ENCODE results near the gene SOWAHA.

Gene SOWAHA

DNA sequence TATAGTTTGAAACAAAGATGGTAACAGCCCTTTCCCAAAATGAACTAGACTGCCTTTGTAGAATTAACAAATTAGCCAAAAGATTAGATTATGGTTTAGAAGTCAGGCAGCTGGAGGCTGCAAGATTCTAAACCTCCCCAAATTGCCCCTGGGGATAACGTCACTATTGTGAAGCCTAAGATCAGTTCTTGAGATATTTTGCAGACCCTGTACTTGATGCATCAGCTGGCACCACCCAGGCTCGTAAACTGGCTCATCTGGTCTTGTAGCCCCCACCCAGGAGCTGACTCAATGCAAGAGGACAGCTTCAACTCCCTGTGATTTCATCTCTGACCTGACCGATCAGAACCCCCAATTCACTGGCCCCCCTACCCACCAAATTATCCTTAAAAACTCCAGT is 4.2 kb upstream of the SOWAHA start:
- DNase-seq: no peak

DNA sequence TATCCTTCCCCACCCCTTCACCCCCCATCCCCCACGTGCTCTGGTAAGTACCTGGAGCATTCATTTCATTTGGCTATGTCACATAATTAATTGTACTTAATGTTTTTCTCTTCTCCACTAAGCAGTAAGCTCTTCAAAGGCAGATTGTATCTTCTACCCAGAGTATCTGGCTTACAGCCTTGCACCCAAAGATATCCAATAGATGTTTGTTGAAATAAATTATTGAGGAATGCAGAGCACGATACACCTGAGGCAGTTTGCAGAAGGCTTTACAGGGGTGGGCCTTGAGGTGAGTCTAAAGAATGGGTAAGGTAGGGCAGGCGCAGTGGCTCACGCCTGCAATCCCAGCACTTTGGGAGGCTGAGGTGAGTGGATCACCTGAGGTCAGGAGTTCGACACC is 2.5 kb upstream of the SOWAHA start:
- no peak for DNase-seq

- DNase-seq: no peak
Measured at GRCh38 chr5:132812123-132812765, 858 bp upstream of the SOWAHA start.

- no peak for DNase-seq
Measured at GRCh38 chr5:132813599-132814502, 749 bp downstream of the SOWAHA start.

DNA sequence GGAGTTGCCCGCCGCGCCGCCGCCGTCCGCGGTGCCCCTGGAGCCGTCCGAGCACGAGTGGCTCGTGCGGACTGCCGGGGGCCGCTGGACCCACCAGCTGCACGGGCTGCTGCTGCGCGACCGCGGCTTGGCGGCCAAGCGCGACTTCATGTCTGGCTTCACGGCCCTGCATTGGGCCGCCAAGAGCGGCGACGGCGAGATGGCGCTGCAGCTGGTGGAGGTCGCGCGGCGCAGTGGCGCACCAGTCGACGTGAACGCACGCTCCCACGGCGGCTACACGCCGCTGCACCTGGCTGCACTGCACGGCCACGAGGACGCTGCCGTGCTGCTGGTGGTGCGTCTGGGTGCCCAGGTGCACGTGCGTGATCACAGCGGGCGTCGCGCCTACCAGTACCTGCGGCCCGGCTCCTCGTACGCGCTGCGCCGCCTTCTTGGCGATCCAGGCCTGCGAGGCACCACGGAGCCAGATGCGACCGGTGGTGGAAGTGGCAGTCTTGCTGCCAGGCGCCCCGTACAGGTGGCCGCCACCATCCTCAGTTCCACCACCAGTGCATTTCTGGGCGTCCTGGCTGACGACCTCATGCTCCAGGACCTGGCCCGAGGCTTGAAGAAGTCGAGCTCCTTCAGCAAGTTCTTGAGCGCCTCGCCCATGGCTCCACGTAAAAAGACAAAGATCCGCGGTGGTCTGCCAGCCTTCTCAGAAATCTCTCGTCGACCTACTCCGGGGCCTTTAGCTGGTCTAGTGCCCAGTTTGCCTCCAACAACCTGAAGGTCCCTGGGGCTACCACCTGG is 1.6 kb downstream of the SOWAHA start:
- DNase-seq: no peak

GRCh38 chr5:132815454-132815853 is 2.4 kb downstream of the SOWAHA start:
- DNase-seq: no peak

DNA sequence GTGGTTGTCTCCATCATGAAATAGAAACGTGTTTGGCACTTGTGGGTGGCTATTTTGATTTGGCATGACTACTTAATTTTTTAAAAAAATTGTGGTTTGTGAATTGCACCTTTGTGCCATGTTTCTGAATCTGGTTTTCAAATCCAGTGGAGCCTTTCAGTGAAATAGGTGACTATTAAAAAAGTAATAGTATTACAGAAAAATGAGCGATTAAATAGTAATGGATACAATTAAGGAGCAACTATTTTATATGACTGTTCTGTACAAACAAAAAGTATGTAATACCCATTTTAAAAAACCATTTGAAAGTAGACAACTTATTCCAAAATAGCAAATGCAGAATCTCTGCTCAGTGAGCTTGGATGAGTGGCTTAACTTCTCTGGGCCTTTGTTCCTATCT is 3.0 kb downstream of the SOWAHA start:
- no peak for DNase-seq

DNA sequence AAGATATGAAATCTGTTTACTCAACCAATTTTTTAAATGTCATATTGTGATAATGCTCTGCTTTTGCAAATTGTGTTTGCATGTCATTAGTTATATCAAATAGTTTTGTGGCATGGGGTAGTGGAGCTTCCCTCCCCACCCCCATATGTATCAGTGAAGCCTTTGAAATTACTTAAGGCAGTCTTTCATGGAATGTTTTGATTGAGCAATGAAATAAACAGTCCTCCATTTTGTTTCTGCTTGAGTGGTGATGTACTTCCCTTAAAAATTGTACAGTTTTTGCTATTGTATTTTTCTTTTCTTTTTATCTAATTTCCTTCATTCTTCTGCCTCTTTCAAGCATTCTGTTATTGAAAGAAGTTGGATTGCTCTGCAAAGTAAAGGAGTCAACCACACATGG is 3.5 kb downstream of the SOWAHA start:
- DNase-seq: no peak

GRCh38 chr5:132817011-132817410 is 3.9 kb downstream of the SOWAHA start:
- no peak for DNase-seq

GRCh38 chr5:132819468-132819867 is 6.4 kb downstream of the SOWAHA start:
- no peak for DNase-seq

DNA sequence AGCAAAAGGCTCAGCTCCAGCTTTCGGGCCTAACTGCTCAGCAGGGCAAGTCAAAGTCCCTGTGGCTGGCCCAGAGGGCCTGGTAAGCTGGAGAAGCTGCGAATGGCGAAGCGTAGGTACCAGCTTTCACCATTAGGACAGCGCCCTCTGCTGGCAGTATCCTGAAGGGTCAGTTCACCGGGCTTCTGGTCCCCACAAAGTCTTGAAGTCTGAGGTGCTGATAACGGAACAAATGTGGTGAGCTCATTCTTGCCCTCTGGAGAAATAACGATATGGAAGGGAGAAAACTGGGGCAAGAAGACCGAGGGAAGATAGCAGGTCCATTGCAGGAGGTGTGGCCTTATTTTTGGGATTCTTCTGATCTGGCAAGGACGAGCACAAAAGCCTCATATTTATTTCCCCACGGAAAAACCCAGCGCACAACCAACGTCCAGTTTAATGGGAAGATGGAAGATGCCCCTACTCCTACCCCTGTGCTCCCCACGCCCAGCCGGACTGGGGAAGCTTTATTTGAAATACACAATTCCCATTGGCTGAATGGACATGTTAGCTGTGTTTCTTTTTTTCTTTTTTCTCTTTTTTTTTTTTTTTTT is 7.2 kb downstream of the SOWAHA start:
- DNase-seq: peak; percentile 94 to 97

- no peak for DNase-seq
Measured at GRCh38 chr5:132821350-132821749, 8.2 kb downstream of the SOWAHA start.

DNA sequence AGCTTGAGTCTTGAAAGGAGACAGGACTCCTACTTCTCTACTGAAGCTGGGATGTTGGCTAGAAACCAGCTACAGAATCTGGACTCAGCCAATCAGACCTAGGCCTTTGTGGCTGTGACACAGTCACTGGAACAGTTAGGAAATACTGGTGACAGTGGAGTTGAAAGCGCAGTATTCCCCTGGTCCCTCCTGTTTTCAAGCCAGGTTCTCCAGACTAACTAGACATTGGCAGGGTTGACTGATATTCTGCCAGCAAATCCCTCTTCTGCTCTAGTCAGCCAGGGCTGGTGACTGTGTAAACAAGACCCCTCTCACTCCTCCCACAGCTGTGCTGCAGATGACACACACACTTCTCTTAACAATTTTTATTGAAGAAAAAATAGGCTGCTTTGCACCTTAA is 8.7 kb downstream of the SOWAHA start:
- DNase-seq: no peak

GRCh38 chr5:132822650-132823480 is 9.8 kb downstream of the SOWAHA start:
- DNase-seq: no peak

- no peak for DNase-seq
Measured at GRCh38 chr5:132823481-132824050, 10.5 kb downstream of the SOWAHA start.

- no peak for DNase-seq
Measured at GRCh38 chr5:132824426-132824825, 11.3 kb downstream of the SOWAHA start.

DNA sequence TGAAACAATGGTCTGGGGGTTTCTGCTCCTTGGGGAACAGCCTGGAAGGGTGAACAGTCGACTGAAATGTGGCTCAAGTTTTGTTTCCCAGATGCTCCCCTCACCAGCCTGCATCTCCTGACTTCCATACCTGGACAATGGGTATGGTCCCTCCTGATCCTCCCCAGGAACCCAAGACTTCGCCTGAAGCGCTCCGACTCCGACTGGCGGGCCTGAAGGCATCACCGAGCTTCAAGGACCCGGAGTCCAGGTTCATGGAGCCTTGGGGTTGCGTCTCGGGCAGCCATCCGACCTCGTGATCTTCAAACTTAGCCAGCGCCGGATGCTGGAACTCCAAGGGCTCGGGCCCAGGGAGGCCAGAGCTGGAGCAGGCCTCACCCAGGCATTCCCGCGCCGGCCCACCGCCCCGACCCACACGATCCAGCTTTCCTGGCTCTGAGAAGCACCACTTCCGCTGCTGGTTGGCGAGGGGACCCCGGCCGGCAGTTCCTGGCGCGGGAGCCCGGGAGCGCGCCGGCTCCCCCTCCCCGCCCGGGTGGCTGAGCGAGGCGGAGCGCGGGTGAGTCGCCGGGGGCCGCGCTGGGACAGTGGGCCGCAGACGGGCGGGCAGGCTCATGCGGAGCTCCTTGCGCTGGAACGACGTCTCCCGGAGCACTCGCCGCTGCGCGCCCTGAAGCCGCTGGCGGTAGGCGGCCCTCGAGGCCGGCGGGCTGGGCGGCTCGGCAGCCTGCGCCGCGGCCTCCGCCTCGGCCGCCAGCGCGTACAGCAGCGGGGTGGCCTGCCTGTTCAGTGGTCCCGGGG is 12.1 kb downstream of the SOWAHA start:
- no peak for DNase-seq

DNA sequence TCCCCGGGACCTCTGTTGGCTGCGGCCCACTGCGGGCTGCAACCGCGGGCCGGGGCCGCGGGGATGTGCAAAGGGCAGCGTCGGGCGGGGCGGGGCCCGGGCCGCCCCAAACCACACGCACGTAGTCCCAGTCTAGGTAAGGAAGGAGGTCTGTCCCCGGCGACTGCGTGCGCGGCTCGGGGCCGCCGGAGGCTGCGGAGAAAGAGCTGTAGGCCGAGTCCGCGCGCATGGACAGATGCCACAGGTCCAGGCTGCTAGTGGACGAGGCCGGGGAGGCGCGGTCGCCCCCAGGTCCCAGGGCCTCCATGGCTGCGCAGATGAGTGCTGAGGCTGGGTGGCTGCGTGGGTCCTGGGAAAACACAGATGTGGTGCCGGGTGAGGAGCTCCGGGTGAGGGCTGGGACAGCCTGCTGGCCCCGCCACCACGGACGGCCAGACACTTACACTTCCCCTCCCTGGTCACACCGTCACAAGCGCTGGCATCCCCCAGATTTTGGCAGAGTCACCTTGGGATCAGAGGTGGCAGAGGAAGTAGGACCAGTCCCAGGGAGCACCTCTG is 12.8 kb downstream of the SOWAHA start:
- no peak for DNase-seq

DNA sequence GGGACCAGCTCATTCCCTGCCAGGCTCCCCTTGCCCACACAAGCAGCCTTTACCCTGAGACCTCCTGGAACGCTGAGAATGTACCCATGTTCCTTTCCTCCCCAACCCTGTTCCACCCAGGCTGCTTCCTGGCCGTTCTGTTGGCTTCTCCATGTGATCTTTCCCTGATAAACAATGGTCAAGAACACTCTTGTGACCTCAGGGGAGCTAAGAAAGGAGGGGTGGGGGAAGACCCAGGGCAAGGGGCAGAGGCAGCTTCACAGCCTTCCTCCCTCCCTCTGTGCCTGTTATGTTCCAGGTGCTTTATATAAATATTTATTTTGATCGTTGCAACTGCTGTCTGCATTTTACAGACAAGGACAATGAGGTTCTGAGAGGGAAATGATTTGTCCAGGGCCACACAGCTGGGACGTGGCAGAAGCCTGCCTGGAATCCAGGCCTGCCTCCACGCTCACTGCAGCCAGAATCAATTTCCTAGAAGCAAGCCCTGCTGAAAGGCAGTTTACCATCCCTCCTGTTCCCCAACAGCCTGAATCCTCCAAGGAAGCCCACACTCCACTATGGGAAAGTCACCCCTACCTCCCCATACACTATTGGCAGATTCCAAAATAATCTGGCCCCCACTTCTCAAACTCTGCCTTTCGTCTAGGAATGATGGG is 13.5 kb downstream of the SOWAHA start:
- DNase-seq: no peak

Data from stimulated activated CD4-positive, alpha-beta T cell treated with anti-CD3 and anti-CD28 coated beads, Interleukin-2, amount 100 ng/mL, for 48 hours (primary cell).